HG02678 (cell line): ENCODE data around the gene SH3BP4.

Source experiments
- ATAC-seq: cut with Tn5 transposase; IDR thresholded peaks from one replicate; pipeline ENCODE4 v1.9.1; 2021; ENCODE audit warnings: mild to moderate bottlenecking, moderate library complexity; ENCODE audit not compliant: unreplicated experiment

Gene SH3BP4

GRCh38 chr2:235083822-235084221 is 132.0 kb downstream of the SH3BP4 start:
- peak; percentile 58 for ATAC-seq

DNA sequence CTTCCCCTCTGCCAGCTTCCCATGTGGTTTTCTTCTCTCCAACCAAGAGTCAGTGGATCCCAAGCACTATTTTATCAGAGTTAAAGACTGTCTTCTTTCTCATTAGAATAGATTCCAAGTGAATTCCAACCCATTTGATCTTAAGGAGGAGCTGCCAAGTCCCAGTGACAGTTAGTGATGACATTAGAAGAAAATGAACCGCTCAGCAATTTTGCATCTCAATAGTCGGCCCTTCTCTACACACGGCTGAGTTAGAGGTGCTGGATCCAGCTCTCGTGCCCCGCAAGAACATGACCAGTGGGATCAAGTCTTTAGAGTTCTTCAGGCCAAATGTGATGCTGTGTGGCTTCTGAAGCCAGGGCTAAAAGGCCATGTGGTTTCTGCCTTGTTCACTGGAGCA is 132.6 kb downstream of the SH3BP4 start:
- ATAC-seq, result no peak

GRCh38 chr2:235085476-235085875 is 133.7 kb downstream of the SH3BP4 start:
- ATAC-seq, result no peak

GRCh38 chr2:235086481-235087184 is 134.8 kb downstream of the SH3BP4 start:
- no peak for ATAC-seq

DNA sequence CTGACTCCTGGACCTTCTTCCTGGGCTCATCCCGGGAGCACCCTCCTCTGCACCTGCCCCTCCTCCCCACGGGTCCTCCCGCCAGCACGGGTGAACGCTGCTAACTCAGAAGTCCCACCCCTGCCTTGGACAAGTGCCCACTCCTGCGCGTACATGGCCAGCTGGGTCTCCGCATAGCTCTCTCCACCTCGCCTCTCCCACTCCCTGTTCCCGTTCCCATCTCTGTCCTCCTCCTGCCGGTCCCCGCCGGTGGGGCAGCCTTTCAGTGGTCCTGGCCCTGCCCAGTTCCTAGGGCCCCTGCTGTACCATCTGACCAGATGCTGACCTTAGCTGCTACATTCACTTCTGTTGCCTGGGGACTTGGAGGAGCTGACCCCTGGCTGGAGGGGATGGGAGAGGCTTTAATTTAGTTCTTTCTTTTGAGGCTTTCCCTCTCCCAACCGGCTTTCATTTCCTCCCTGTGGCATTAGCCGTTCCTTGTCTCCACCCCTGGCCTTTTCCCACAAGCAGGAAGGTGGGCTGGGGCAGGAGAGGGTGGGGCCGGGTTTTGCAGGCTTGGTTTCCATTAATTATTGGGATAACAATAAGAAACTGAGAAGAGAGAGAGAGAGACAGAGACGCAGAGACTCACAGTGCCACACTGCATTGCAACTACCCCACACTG is 136.1 kb downstream of the SH3BP4 start:
- no peak for ATAC-seq

DNA sequence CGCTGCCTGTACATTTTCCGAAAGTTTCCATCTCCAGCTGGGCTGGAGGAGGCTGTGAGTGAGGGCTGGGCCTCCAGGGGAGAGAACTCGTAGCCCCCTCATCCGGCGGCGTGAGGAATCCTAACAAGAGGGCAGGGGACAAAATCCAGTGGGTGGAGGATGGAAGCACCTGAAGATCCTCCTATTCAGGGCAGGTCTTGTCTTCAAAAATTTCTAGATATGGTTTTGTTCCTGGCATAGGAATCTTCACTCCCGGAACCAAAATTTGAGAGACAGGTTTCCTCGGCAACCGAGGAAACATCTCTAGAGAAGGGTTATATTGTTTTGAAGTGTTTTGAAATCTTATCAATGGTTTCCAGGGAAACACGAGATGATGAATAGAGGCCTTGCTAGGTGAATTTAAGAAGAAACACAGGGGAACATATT is 136.7 kb downstream of the SH3BP4 start:
- ATAC-seq, result no peak

DNA sequence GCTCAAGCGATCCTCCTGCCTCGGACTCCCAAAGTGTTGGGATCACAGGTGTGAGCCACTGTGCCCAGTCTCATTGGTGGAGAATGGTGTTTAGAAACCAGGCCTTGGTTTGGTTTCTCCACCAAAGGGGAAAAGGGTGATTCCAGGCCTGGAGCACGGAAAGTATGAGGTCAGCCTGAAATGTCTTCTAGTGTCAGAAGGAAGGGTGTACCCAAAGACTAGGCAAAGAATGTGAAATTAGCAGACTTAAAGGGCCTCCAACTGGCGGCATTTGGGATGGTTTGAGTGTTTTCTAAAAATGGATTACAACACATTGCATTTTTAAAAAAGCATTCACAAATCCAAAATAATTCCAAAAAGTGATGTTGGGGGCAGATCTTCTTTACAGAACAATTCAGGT is 139.6 kb downstream of the SH3BP4 start:
- no peak for ATAC-seq

DNA sequence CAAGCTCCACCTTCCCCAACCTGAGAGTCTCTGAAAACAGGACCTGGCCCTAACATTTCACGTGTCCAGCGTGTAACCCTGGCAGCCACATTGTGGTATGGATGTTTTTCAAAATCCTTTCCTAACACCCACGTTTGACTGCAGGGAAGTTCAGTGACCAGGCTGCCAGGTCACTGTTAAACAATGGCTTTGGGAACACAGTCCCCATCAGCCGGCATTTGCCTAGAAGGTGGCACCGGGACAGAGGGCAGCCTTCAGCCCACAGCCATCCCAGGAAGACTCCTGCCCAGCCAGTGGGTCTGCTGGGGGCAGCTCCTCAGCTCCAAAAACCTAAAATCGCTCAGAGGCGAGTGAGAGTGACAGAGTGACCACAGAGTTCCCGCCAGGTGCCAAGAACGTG is 140.2 kb downstream of the SH3BP4 start:
- ATAC-seq, result no peak

GRCh38 chr2:235092433-235093223 is 140.8 kb downstream of the SH3BP4 start:
- ATAC-seq, result no peak

GRCh38 chr2:235094457-235094856 is 142.6 kb downstream of the SH3BP4 start:
- no peak for ATAC-seq

DNA sequence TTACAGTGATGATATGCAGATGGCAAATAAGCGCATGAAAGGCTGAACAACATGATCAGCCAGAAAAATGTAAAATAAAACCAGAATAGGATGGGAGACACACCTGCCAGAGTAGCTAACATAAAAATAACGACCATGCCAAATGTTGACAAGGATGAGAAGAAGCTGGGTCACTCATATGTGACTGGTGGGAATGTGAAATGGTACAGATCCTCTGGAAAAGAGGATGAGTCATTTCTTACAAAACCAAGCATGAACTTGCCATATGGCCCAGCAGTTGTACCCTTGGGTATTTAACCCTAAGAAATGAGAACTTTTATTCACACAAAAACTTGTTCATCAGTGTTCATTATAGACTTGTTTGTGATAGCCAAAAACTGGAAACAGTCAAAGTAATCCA is 143.8 kb downstream of the SH3BP4 start:
- no peak for ATAC-seq

GRCh38 chr2:235096447-235096846 is 144.6 kb downstream of the SH3BP4 start:
- no peak for ATAC-seq

GRCh38 chr2:235097196-235097595 is 145.4 kb downstream of the SH3BP4 start:
- ATAC-seq, result no peak

- ATAC-seq, result no peak
Observed at GRCh38 chr2:235098269-235098668, 146.5 kb downstream of the SH3BP4 start.

GRCh38 chr2:235098736-235099494 is 147.1 kb downstream of the SH3BP4 start:
- no peak for ATAC-seq

GRCh38 chr2:235102896-235103295 is 151.1 kb downstream of the SH3BP4 start:
- ATAC-seq, result no peak
